HEK293 (cell line): ENCODE data around the gene AGAP1.

Source experiments
- CTCF ChIA-PET: fragments of 350-600 bp; formaldehyde crosslinking; extraction: SDS; loops from one replicate; lab custom pipeline; 2021; ENCODE audit warnings: antibody characterized with exemption; lab: Yijun Ruan, JAX
- POLR2A ChIA-PET: fragments of 300-600 bp; formaldehyde crosslinking; extraction: SDS; loops from one replicate; lab custom pipeline; 2020; ENCODE audit warnings: antibody characterized with exemption, inconsistent platforms; lab: Yijun Ruan, JAX
- H3K27ac ChIP-seq: fragments of 200-500 bp; sonication (Bioruptor generic); 2 replicates; pipeline ENCODE4 v1.5.1; 2014; ENCODE audit warnings: low read depth, low read length, control low read depth, inconsistent platforms; ENCODE audit errors: extremely low read depth
- H3K36me3 ChIP-seq, 2 experiments: fragments of 200-500 bp in 1 of 2; sonication (Bioruptor generic) in 1 of 2; 1 replicate in 1 of 2; 2 replicates in 1 of 2; pipeline ENCODE4 v1.5.1; 2014 to 2017; ENCODE audit warnings: inconsistent platforms in 2 of 2, low read length in 2 of 2; ENCODE audit not compliant: control insufficient read depth in 2 of 2, insufficient read depth in 1 of 2
- H3K4me1 ChIP-seq: fragments of 200-500 bp; sonication (Bioruptor generic); 2 replicates; pipeline ENCODE4 v1.5.1; 2014; ENCODE audit warnings: mild to moderate bottlenecking, low read length, inconsistent platforms; ENCODE audit not compliant: control insufficient read depth, insufficient read depth
- H3K4me3 ChIP-seq: 2 replicates; pipeline ENCODE4 v1.5.1; 2011; ENCODE audit warnings: low read depth, mild to moderate bottlenecking, control low read depth, low read length, moderate library complexity
- H3K9me3 ChIP-seq: fragments of 200-500 bp; sonication (Bioruptor generic); 2 replicates; pipeline ENCODE4 v1.5.1; 2014; ENCODE audit warnings: low read depth, low read length, inconsistent platforms; ENCODE audit not compliant: control insufficient read depth, insufficient read depth
- OVOL3 ChIP-seq: fragments of 450-650 bp; formaldehyde crosslinking; IDR thresholded peaks from 2 replicates; pipeline ENCODE4 v1.5.1; 2016; ENCODE audit warnings: missing biosample characterization, missing genetic modification characterization
- TRIM28 ChIP-seq: IDR thresholded peaks from 2 replicates; pipeline ENCODE4 v1.6.1; 2011; ENCODE audit warnings: low read length, control low read depth, borderline replicate concordance
- ZBTB17 ChIP-seq: fragments of 450-650 bp; formaldehyde crosslinking; IDR thresholded peaks from 2 replicates; pipeline ENCODE4 v1.5.1; 2016; ENCODE audit warnings: missing biosample characterization, missing genetic modification characterization
- ZBTB20 ChIP-seq: fragments of 450-650 bp; formaldehyde crosslinking; IDR thresholded peaks from 2 replicates; pipeline ENCODE4 v1.5.1; 2016; ENCODE audit warnings: missing biosample characterization, missing genetic modification characterization
- ZNF10 ChIP-seq: fragments of 450-650 bp; formaldehyde crosslinking; IDR thresholded peaks from 2 replicates; pipeline ENCODE4 v1.5.1; 2017; ENCODE audit warnings: missing biosample characterization, missing genetic modification characterization
- ZNF354C ChIP-seq: fragments of 450-650 bp; formaldehyde crosslinking; IDR thresholded peaks from 2 replicates; pipeline ENCODE4 v1.5.1; 2016; ENCODE audit warnings: missing biosample characterization, missing genetic modification characterization, low read depth, borderline replicate concordance
- ZNF549 ChIP-seq: fragments of 450-650 bp; IDR thresholded peaks from 2 replicates; pipeline ENCODE4 v1.5.1; 2018; ENCODE audit warnings: missing biosample characterization, missing genetic modification characterization, mild to moderate bottlenecking, inconsistent platforms, moderate library complexity
- ZNF600 ChIP-seq: fragments of 450-650 bp; formaldehyde crosslinking; IDR thresholded peaks from 2 replicates; pipeline ENCODE4 v1.5.1; 2016; ENCODE audit warnings: missing biosample characterization, missing genetic modification characterization
- TF ChIP-seq, protein P1 (sequence below): fragments of 450-650 bp; formaldehyde crosslinking; IDR thresholded peaks from 2 replicates; pipeline ENCODE4 v1.5.1; 2016; ENCODE audit warnings: missing biosample characterization, missing genetic modification characterization
- TF ChIP-seq, protein P2 (sequence below): fragments of 450-650 bp; formaldehyde crosslinking; IDR thresholded peaks from 2 replicates; pipeline ENCODE4 v1.5.1; 2017; ENCODE audit warnings: missing biosample characterization, mild to moderate bottlenecking, missing genetic modification characterization, moderate library complexity

Gene AGAP1

DNA sequence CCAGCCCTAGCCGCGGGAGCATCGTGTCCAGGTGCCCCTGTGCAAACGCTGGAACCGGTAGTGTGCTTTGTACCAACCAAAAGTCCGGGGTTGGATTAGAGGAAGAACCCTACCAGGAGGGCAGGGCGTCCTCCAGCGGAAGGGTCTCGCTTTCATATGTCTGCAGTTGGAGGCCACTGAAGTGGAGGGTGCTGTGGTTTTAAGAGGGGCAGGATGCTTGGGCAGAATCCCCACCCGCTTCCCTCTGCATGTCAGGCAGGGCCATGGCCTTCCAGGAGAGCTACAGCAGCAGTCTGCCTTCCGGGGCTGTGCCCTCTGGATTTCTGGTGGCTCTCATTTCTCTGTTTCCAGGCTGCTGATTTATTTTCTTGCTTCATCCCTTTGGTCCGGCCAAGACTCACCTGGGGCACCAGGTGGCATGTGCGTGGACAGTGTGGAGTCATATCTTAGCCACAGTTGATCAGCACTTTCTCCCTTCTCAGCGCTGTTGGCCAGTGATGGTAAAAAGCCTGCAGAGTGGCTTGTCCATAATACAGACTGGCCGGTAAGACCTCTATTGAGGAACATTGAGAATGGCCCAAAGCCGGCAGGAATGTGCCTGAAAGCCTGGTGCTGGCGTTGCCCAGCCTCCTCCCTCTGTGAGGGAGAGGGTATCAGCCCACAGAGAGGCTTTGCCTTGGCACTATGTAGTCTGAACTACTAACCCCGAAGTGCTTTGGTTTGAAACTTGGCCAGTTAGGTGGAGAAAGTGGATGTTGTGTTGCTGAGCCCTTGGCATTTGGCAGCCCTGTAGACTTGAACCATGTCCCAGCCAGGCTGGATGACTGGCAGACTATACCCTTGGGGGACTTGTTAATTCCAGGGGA lies 1.8 kb downstream of the AGAP1 start (continued):
- TF ChIP-seq, protein P1, sequence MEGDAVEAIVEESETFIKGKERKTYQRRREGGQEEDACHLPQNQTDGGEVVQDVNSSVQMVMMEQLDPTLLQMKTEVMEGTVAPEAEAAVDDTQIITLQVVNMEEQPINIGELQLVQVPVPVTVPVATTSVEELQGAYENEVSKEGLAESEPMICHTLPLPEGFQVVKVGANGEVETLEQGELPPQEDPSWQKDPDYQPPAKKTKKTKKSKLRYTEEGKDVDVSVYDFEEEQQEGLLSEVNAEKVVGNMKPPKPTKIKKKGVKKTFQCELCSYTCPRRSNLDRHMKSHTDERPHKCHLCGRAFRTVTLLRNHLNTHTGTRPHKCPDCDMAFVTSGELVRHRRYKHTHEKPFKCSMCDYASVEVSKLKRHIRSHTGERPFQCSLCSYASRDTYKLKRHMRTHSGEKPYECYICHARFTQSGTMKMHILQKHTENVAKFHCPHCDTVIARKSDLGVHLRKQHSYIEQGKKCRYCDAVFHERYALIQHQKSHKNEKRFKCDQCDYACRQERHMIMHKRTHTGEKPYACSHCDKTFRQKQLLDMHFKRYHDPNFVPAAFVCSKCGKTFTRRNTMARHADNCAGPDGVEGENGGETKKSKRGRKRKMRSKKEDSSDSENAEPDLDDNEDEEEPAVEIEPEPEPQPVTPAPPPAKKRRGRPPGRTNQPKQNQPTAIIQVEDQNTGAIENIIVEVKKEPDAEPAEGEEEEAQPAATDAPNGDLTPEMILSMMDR (tag by site-specific recombination): peak; percentile 7; the same call in 1 of the 2 replicates
- TF ChIP-seq OVOL3 (tag by site-specific recombination): no peak
- TF ChIP-seq, all 188 proteins: peak for 2

DNA sequence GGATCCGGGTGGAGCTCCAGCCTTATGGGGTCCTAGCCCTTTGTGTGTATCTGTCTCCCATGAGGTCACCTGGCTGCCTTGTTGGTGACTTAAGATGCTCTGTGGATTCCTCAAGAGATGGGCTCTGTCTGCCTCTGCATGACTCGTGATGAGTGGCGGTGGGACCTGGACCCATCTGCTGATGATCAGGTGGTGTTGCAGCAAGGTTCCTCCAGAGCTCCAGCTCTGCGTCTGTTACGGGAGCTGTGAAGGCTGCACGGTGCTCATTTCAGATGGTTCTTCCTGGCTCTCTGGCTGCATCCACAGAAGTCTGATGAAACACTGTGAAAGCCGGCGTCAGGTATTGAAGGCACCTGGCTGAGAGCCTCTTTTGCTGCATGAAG lies 2.4 kb downstream of the AGAP1 start:
- H3K4me3 ChIP-seq: no peak overlapping the region
- no peaks in the 10 kb centered on the region for H3K36me3 ChIP-seq
- POLR2A ChIA-PET: no interaction called here
- no peak for TF ChIP-seq ZNF354C (tag by site-specific recombination)
- peak; percentile 82 for TF ChIP-seq ZNF10 (tag by site-specific recombination)
- 0 out of 2 replicates have a peak, but pooled peaks have one; percentile 33 for TF ChIP-seq ZBTB17
- H3K4me1 ChIP-seq: peaks cover 3% of the 10 kb centered on the region
- H3K27ac ChIP-seq: no peak overlapping the region
- CTCF ChIA-PET: interaction anchor here (1.3 kb wide), 1 partner anchor 97 kb away, joined by 4 read pairs; no protein-coding TSS in a partner anchor
- no peaks in the 10 kb centered on the region for H3K9me3 ChIP-seq

DNA sequence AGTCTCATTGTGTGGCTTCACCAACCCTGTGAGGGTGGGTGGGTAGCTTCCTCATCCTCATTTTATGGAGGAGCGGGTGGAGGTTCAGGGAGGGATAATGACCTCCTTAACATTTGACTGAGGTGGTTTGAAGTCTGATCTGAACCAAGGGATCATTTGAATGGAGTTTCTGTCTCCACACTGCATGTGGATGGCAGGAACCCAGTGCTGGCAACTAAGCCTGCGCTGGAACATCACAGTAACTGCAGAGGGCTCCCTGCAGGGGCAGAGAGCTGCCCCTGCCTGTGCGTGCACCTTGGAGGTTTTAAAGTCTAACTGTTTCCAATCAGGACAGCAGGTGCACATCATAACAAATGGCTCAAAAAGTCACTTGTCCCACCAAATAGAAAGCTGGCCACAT lies 3.3 kb downstream of the AGAP1 start:
- no peak overlapping the region for H3K27ac ChIP-seq
- CTCF ChIA-PET: interaction anchor here (0.8 to 1.7 kb wide), 3 partner anchors 17 to 96 kb away, joined by 4 to 6 read pairs (median 4); no protein-coding TSS in a partner anchor
- no peak overlapping the region for H3K4me3 ChIP-seq
- H3K4me1 ChIP-seq: peaks cover 12% of the 10 kb centered on the region
- no peaks in the 10 kb centered on the region for H3K36me3 ChIP-seq
- no peak for TF ChIP-seq TRIM28
- TF ChIP-seq ZNF600 (tag by site-specific recombination): peak; percentile 45; the same call in 1 of the 2 replicates
- TF ChIP-seq, all 188 proteins: peak for 1
- H3K9me3 ChIP-seq: no peaks in the 10 kb centered on the region
- POLR2A ChIA-PET: no interaction called here

DNA sequence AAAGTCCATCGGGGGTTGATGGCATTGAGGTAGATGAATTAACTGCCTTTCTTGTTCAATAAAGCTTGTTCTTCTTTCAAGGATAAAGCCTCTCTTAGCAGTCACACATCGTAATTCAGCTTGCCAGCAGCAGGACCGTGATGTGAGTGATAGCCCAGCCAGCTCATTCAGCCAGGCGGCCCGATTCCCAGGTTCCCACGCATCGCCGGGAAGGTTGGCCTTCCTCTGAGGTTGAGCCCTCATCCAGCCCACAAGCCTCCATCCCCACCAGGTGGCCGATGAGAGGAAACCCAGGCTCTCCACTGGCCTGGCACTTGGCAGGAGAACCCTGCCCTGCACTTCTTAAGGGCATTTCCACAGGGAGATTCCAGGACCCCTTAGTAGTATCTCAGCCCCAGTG lies 4.7 kb downstream of the AGAP1 start:
- Histone ChIP-seq H3K9me3 (no peaks in the 10 kb centered on the region), H3K4me3 (no peak overlapping the region), H3K4me1 (peaks cover 18% of the 10 kb centered on the region), H3K36me3 (no peaks in the 10 kb centered on the region), H3K27ac (no peak overlapping the region)
- POLR2A ChIA-PET: no interaction called here
- 0 out of 2 replicates have a peak, but pooled peaks have one; percentile 20 for TF ChIP-seq ZBTB20 (tag by site-specific recombination)
- TF ChIP-seq, protein P2, sequence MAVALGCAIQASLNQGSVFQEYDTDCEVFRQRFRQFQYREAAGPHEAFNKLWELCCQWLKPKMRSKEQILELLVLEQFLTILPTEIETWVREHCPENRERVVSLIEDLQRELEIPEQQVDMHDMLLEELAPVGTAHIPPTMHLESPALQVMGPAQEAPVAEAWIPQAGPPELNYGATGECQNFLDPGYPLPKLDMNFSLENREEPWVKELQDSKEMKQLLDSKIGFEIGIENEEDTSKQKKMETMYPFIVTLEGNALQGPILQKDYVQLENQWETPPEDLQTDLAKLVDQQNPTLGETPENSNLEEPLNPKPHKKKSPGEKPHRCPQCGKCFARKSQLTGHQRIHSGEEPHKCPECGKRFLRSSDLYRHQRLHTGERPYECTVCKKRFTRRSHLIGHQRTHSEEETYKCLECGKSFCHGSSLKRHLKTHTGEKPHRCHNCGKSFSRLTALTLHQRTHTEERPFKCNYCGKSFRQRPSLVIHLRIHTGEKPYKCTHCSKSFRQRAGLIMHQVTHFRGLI (tag by site-specific recombination): 0 out of 2 replicates have a peak, but pooled peaks have one; percentile 27
- TF ChIP-seq ZNF549: no peak
- CTCF ChIA-PET: interaction anchor here (0.7 to 1.7 kb wide), 3 partner anchors 16 to 437 kb away, joined by 3 to 6 read pairs (median 4); no protein-coding TSS in a partner anchor
